ENCODE data around the gene SNX2.

Gene SNX2

GRCh38 chr5:122871661-122872060 lies 96.8 kb downstream of the SNX2 start:
- Histone ChIP-seq H3K9ac (ENCODE audit: low read length) (no peak overlapping the region), H3K36me3 (ENCODE audit: insufficient read depth, low read length) (no peaks in the 10 kb centered on the region), H3K27me3 (ENCODE audit: control insufficient read depth in 1 of 2, insufficient read depth in 2 of 2, low read length in 2 of 2) (no peaks in the 10 kb centered on the region), H3K27ac (ENCODE audit: low read depth, low read length) (no peak overlapping the region), H3K9me3 (ENCODE audit: low read length) (no peaks in the 10 kb centered on the region), H3K4me3 (ENCODE audit: low read depth in 1 of 2, low read length in 2 of 2) (no peak overlapping the region), H3K4me1 (ENCODE audit: insufficient read depth, low read length) (peaks cover 7% of the 10 kb centered on the region)

DNA sequence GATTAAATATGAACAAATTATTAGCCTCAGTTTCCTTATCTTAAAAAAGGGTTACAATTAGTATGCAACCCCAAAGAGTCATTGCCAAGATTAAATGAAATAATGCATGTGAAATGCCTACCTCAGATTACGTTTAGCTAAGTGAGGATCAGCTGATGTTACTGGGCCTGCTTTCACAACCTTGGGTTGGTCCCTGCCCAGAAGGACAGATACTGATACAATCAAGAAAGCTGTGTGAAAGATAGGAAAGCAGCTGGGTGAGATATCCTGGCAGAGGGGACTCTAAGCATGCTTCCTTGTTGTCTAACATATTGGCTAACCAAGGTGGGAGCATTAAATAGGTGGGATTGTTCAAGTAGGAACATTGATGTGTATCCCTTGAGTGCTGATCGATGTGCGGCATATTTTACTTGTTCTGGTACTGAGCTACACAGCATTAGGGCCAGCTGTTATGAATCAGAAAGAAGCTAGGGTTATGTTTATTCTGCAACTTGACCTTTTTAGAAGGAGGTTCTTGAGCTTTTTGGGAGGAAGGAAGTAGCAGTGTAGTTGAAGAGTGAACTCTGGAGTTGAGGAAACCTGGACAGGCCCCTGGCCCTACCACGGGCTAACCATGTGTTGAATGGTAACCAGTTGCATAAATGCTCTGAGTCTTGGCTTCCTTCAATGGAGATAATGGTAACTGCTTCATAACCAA lies 99.4 kb downstream of the SNX2 start:
- Histone ChIP-seq H3K27me3 (ENCODE audit: control insufficient read depth in 1 of 2, insufficient read depth in 2 of 2, low read length in 2 of 2) (no peaks in the 10 kb centered on the region), H3K4me3 (ENCODE audit: low read depth in 1 of 2, low read length in 2 of 2) (no peak overlapping the region), H3K27ac (ENCODE audit: low read depth, low read length) (no peak overlapping the region), H3K36me3 (ENCODE audit: insufficient read depth, low read length) (no peaks in the 10 kb centered on the region), H3K9me3 (ENCODE audit: low read length) (no peaks in the 10 kb centered on the region), H3K4me1 (ENCODE audit: insufficient read depth, low read length) (peaks cover 7% of the 10 kb centered on the region), H3K9ac (ENCODE audit: low read length) (no peak overlapping the region)

DNA sequence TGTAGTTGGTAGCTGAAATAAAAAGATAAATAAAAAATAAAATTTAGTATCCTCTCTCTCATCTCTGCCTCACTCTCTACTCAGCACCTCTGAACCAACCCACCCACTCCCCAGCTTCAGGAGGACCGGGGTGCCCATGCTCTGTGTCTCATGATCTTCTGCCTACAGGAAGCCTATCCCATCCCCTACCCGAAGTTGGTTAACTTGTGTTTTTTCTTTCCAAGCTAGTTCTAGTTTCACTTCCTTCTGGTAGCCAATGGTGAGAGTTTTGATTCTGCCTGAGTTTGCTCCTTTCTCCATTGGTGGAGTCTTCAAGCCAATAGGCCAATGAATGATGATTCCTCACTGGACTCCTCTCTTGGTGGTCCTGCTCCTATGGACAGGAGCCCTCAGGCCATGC lies 102.6 kb downstream of the SNX2 start:
- no peaks in the 10 kb centered on the region for H3K36me3 ChIP-seq (ENCODE audit: insufficient read depth, low read length)
- no peaks in the 10 kb centered on the region for H3K9me3 ChIP-seq (ENCODE audit: low read length)
- H3K4me3 ChIP-seq (ENCODE audit: low read depth in 1 of 2, low read length in 2 of 2), result no peak overlapping the region
- H3K27me3 ChIP-seq (ENCODE audit: control insufficient read depth in 1 of 2, insufficient read depth in 2 of 2, low read length in 2 of 2), result no peaks in the 10 kb centered on the region
- H3K27ac ChIP-seq (ENCODE audit: low read depth, low read length), result no peak overlapping the region
- no peak overlapping the region for H3K9ac ChIP-seq (ENCODE audit: low read length)
- H3K4me1 ChIP-seq (ENCODE audit: insufficient read depth, low read length), result peaks cover 16% of the 10 kb centered on the region

DNA sequence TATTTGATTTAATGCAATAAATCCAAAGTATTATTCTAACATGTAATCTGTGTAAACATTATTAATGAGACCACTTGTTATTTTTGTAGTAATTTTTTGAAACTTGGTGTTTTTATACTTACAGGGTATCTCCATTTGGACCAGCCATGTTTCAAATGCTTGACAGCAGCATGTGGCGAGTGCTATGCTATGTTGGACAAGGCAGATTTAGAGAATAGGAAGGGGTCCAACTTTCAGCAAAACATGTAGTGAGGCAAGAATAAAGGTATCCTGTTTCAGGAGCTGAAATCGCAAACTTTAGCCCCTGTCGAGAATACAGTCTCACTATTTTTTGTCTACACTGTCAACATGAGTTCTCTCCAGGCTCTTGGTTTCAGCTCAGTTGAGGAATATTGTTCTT lies 104.2 kb downstream of the SNX2 start:
- H3K27ac ChIP-seq (ENCODE audit: low read depth, low read length), result no peak overlapping the region
- no peak overlapping the region for H3K9ac ChIP-seq (ENCODE audit: low read length)
- no peaks in the 10 kb centered on the region for H3K27me3 ChIP-seq (ENCODE audit: control insufficient read depth in 1 of 2, insufficient read depth in 2 of 2, low read length in 2 of 2)
- H3K9me3 ChIP-seq (ENCODE audit: low read length), result no peaks in the 10 kb centered on the region
- no peaks in the 10 kb centered on the region for H3K36me3 ChIP-seq (ENCODE audit: insufficient read depth, low read length)
- H3K4me1 ChIP-seq (ENCODE audit: insufficient read depth, low read length), result peaks cover 16% of the 10 kb centered on the region
- no peak overlapping the region for H3K4me3 ChIP-seq (ENCODE audit: low read depth in 1 of 2, low read length in 2 of 2)

All from muscle layer of colon (tissue), 2 donors.